Measurements from ENCODE around the gene DNTTIP2. TPM values are rescaled to one million over a fixed set of nuclear protein-coding genes. Genes with fewer than 3 reads are reported as not detected.
"Not testable (repeated sequence)": the region's sequence is repeated elsewhere in the genome, so short reads cannot be mapped to it uniquely, and the experiment has no call there.

Gene DNTTIP2
- total RNA-seq, 4 donors from 2014 or later = 3.0 to 37.6 (median 24.2) TPM

DNA sequence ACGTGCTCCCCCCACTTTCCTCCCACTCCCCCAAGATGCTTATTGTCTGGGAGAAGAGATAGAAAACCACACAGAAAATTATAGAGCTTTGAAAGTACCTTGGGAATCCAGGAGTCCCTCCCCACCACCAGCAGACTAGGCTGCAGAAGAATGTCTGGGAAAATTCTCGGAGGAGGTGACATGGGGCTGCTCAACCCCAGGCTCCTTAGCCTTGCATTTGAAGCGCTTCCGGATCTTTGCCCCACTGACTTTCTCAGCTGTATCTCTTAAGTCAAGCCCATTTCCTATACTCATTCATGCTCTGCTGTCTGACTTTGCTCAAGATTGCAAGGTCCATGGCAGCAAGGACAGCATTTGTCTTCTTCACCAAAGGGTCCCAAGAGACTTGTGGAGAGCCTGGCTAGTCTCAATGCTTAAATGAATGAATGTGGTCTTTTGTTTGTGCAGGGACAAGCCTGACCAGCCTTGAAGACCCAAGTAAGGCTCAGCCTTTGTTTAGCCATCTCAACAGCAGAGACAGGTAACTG, 38.0 kb downstream of the DNTTIP2 start:
- TF ChIP-seq EP300 (IDR thresholded peaks at IDR 0.05; ENCODE audit: low read depth) = no peak
- TF ChIP-seq POLR2AphosphoS5 (IDR thresholded peaks at IDR 0.05) = no peak
- TF ChIP-seq, protein P1, sequence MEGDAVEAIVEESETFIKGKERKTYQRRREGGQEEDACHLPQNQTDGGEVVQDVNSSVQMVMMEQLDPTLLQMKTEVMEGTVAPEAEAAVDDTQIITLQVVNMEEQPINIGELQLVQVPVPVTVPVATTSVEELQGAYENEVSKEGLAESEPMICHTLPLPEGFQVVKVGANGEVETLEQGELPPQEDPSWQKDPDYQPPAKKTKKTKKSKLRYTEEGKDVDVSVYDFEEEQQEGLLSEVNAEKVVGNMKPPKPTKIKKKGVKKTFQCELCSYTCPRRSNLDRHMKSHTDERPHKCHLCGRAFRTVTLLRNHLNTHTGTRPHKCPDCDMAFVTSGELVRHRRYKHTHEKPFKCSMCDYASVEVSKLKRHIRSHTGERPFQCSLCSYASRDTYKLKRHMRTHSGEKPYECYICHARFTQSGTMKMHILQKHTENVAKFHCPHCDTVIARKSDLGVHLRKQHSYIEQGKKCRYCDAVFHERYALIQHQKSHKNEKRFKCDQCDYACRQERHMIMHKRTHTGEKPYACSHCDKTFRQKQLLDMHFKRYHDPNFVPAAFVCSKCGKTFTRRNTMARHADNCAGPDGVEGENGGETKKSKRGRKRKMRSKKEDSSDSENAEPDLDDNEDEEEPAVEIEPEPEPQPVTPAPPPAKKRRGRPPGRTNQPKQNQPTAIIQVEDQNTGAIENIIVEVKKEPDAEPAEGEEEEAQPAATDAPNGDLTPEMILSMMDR (IDR thresholded peaks at IDR 0.05) = no peak
- no peak for TF ChIP-seq POLR2A (IDR thresholded peaks at IDR 0.05)

DNA sequence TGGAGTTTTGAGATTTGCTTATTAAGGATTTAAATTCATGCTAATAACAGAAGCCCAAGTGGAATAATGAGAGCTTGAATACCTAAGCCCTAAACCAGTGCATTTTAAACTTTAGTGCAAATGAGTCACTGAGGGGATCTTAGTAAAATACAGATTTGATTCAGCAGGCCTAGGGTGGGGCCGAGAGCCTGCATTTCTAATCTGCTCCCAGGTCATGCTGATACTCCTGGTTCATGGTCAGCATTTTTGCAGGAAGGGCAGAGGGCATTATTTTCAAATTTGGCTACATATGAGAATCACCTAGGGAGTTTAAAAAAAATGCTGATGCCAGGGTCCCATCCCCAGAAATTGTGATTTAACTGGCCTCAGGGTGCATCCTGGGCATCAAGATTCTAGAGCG, 39.3 kb downstream of the DNTTIP2 start:
- Histone ChIP-seq H3K27ac (no peak overlapping the region), H3K4me1 (peaks cover 0 to 9% (median 4%) of the 10 kb centered on the region in 4 donors), H3K9me3 (no peaks in the 10 kb centered on the region), H3K27me3 (no peaks in the 10 kb centered on the region), H3K4me3 (no peak overlapping the region), H3K36me3 (no peaks in the 10 kb centered on the region)
- WGBS, 2 donors (ENCODE audit: low coverage in 1 of 2) = 86 to 92% methylated on average over 1 to 2 of the region's 2 CpGs
- in situ Hi-C loops (cut with MboI; ENCODE audit: low pct_ligation_motif_present in 1 of 4, low pct_unique_long_range_greater_than_20kb in 1 of 4, low sequenced_read_pairs in 3 of 4) (loop anchor here in 2 of 4 donors (10.0 to 25.0 kb wide), 3 partner anchors 215 to 527 kb away; partner anchors contain the start of gene FNBP1L (in 1 of the 2)), intact Hi-C loops (cut with DNase I; ENCODE audit: low total_unique reads) (loop anchor here (10.0 kb wide), 2 partner anchors 215 to 395 kb away; partner anchors contain the start of gene FNBP1L)
- no peak for DNase-seq
- TF ChIP-seq EP300 (IDR thresholded peaks at IDR 0.05; ENCODE audit: low read depth) (no peak), POLR2A (IDR thresholded peaks at IDR 0.05) (no peak), POLR2AphosphoS5 (IDR thresholded peaks at IDR 0.05) (no peak)
- TF ChIP-seq, protein P1 (IDR thresholded peaks at IDR 0.05) = no peak

More for the DNA sequence above, 38.0 kb downstream of the DNTTIP2 start:
- Histone ChIP-seq H3K9me3 (no peaks in the 10 kb centered on the region), H3K27ac (no peak overlapping the region), H3K36me3 (no peaks in the 10 kb centered on the region), H3K27me3 (no peaks in the 10 kb centered on the region), H3K4me1 (peaks cover 8 to 20% (median 16%) of the 10 kb centered on the region in 4 donors), H3K4me3 (no peak overlapping the region)
- intact Hi-C loops (cut with DNase I; ENCODE audit: low total_unique reads) (loop anchor here (10.0 kb wide), 2 partner anchors 216 to 396 kb away; partner anchors contain the start of gene FNBP1L), in situ Hi-C loops (cut with MboI; ENCODE audit: low pct_ligation_motif_present in 1 of 4, low pct_unique_long_range_greater_than_20kb in 1 of 4, low sequenced_read_pairs in 3 of 4) (loop anchor here in 2 of 4 donors (25.0 kb wide), 2 partner anchors 404 to 529 kb away; partner anchors contain the start of gene FNBP1L (in 1 of the 2))
- 92 to 94% methylated on average over 3 to 4 of the region's 4 CpGs for WGBS, 2 donors (ENCODE audit: low coverage in 1 of 2)
- DNase-seq = no peak

GRCh38 chr1:93839307-93839706, 39.7 kb downstream of the DNTTIP2 start:
- Histone ChIP-seq H3K4me3 (no peak overlapping the region), H3K36me3 (no peaks in the 10 kb centered on the region), H3K27me3 (no peaks in the 10 kb centered on the region), H3K9me3 (no peaks in the 10 kb centered on the region), H3K4me1 (peaks cover 0 to 4% (median under 1%) of the 10 kb centered on the region in 4 donors), H3K27ac (no peak overlapping the region)
- 26% methylated on average over 1 of the region's 1 CpG; no CpG with 5 or more reads in 1 of the 2 donors for WGBS, 2 donors (ENCODE audit: low coverage in 1 of 2)
- TF ChIP-seq POLR2A (IDR thresholded peaks at IDR 0.05) (no peak), POLR2AphosphoS5 (IDR thresholded peaks at IDR 0.05) (no peak), EP300 (IDR thresholded peaks at IDR 0.05; ENCODE audit: low read depth) (no peak)
- TF ChIP-seq, protein P1 (IDR thresholded peaks at IDR 0.05) = no peak
- in situ Hi-C loops (cut with MboI; ENCODE audit: low pct_ligation_motif_present in 1 of 4, low pct_unique_long_range_greater_than_20kb in 1 of 4, low sequenced_read_pairs in 3 of 4) = loop anchor here in 2 of 4 donors (10.0 to 25.0 kb wide), 3 partner anchors 215 to 527 kb away; partner anchors contain the start of gene FNBP1L (in 1 of the 2)
- intact Hi-C loops (cut with DNase I; ENCODE audit: low total_unique reads) = no loop called here
- no peak for DNase-seq

GRCh38 chr1:93837961-93838360, 41.0 kb downstream of the DNTTIP2 start:
- no peaks in the 10 kb centered on the region for H3K36me3 ChIP-seq
- no peaks in the 10 kb centered on the region for H3K4me1 ChIP-seq
- H3K27me3 ChIP-seq = no peaks in the 10 kb centered on the region
- H3K27ac ChIP-seq = no peak overlapping the region
- no peak for DNase-seq
- TF ChIP-seq, protein P1 (IDR thresholded peaks at IDR 0.05) = no peak
- TF ChIP-seq POLR2A (IDR thresholded peaks at IDR 0.05) (no peak), EP300 (IDR thresholded peaks at IDR 0.05; ENCODE audit: low read depth) (no peak), POLR2AphosphoS5 (IDR thresholded peaks at IDR 0.05) (no peak)
- intact Hi-C loops (cut with DNase I; ENCODE audit: low total_unique reads) (no loop called here), in situ Hi-C loops (cut with MboI; ENCODE audit: low pct_ligation_motif_present in 1 of 4, low pct_unique_long_range_greater_than_20kb in 1 of 4, low sequenced_read_pairs in 3 of 4) (loop anchor here in 2 of 4 donors (10.0 to 25.0 kb wide), 3 partner anchors 213 to 526 kb away; partner anchors contain the start of gene FNBP1L (in 1 of the 2))
- H3K4me3 ChIP-seq = no peak overlapping the region
- peaks cover 4 to 6% of the 10 kb centered on the region in 2 donors for H3K9me3 ChIP-seq
- WGBS, 2 donors (ENCODE audit: low coverage in 1 of 2) = 96 to 100% methylated on average over 3 of the region's 3 CpGs

DNA sequence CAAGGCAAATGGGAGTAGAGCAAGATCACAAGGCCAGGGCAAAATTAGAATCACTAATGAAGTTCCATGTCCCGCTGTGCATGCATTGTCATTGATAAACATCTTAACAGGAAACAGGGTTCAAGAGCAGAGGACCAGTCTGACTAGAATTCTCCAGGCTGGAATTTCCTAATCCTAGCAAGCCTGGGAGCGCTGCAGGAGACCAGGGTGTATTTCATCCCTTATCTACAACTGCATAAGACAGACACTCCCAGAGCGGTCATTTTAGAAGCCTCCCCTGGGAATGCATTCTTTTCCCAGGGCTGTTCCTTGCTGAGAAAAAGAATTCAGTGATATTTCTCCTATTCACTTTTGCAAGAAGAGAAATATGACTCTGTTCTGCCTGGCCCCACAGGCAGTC, 45.7 kb downstream of the DNTTIP2 start:
- in situ Hi-C loops (cut with MboI; ENCODE audit: low pct_ligation_motif_present in 1 of 4, low pct_unique_long_range_greater_than_20kb in 1 of 4, low sequenced_read_pairs in 3 of 4) = loop anchor here in 2 of 4 donors (10.0 to 25.0 kb wide), 3 partner anchors 208 to 521 kb away; partner anchors contain the start of gene FNBP1L (in 1 of the 2)
- whole genome bisulfite sequencing, 2 donors (ENCODE audit: low coverage in 1 of 2) = 93 to 100% methylated on average over 1 to 3 of the region's 3 CpGs
- DNase-seq; H3K9me3 ChIP-seq; H3K4me3 ChIP-seq; H3K36me3 ChIP-seq; H3K27me3 ChIP-seq; H3K27ac ChIP-seq; intact Hi-C loops (cut with DNase I; ENCODE audit: low total_unique reads); H3K4me1 ChIP-seq: not testable (repeated sequence)
